Pancreas (tissue), 10 donors: ENCODE data around the gene DNAH2. TPM values are rescaled to one million over a fixed set of nuclear protein-coding genes. Genes with fewer than 3 reads are reported as not detected.
A peak's percentile ranks its signal among the peaks of the same experiment; 100 is the strongest.

Experiments used
- ATAC-seq, 4 donors: fragments of 200-7000 bp; cut with Tn5 transposase; one replicate each; pipeline versions ENCODE4 v1.8.0 to v1.9.1; 2020; ENCODE audit warnings: mild to moderate bottlenecking in 4 of 4, moderate library complexity in 4 of 4
- DNase-seq, 6 donors: peaks; one replicate each; pipeline ENCODE4 v3.0.0-alpha.2; 2020
- FAIRE-seq: peaks from 2 replicates; lab custom pipeline; 2012; peaks lifted over from hg19 to GRCh38; lab: Jason Lieb, UNC
- H3K27ac ChIP-seq, 4 donors: fragments of 200-600 bp; sonication (generic); 1 replicate in 3 of 4; 2 replicates in 1 of 4; pipeline versions ENCODE4 v1.5.0 to v1.8.0; 2020
- H3K27me3 ChIP-seq, 4 donors: fragments of 200-600 bp; one replicate each; pipeline ENCODE4 v1.8.0; 2021
- H3K36me3 ChIP-seq, 3 donors: fragments of 200-600 bp; sonication (generic) in 1 of 3; one replicate each; pipeline versions ENCODE4 v1.5.0 to v1.8.0; 2020 to 2021
- H3K4me1 ChIP-seq, 3 donors: fragments of 200-600 bp; one replicate each; pipeline ENCODE4 v1.8.0; 2021
- H3K4me3 ChIP-seq, 4 donors: fragments of 200-600 bp; sonication (generic) in 2 of 4; one replicate each; pipeline versions ENCODE4 v1.5.0 to v1.8.0; 2020 to 2021
- H3K9me3 ChIP-seq, 4 donors: fragments of 200-600 bp; one replicate each; pipeline ENCODE4 v1.8.0; 2021
- CTCF ChIP-seq, 4 donors: fragments of 200-600 bp; sonication (generic) in 3 of 4; IDR thresholded peaks; one replicate each; pipeline versions ENCODE4 v1.5.0 to v1.8.0; 2021; ENCODE audit warnings: antibody characterized with exemption in 4 of 4
- WGBS, 2 donors: extraction: QIAGEN DNeasy Blood & Tissue Kit; methylation state at CpG; one replicate each; pipeline ENCODE4 v1.1.7; 2013; 5-methylcytosine and 5-hydroxymethylcytosine counted together
- intact Hi-C, 3 donors: fragments of 100-400 bp; cut with DNase I; formaldehyde crosslinking; loops; one replicate each; pipeline versions ENCODE4 v1.11.1 to v1.14.2; 2022
- polyA plus RNA-seq, 2 donors: library from polyadenylated mRNA; stranded (reverse); fragments of 200-250 nt; gene quantifications; one replicate each; pipeline ENCODE4 v1.2.3, GENCODE V29; 2013
- total RNA-seq, 6 donors: library from RNA; stranded (reverse); fragmentation: NEBNext Ultra II Directional in 4 of 6; extraction: Animal tissue kit (Norgen Biotek cat#: 25700) in 4 of 6; gene quantifications; one replicate each; pipeline versions ENCODE4 v1.2.1 to v1.2.4, GENCODE V29; 2021 to 2023
- donor health status: healthy with polysubstance abuse.
- donor health status: DM: no; HTN: no; CAD: no; lungs with moderate emphysema.
- donor health status: DM: no; HTN: no; CAD: no.
- donor health status: control.
- donor health status: control.
- donor health status: Bipolar disorder and iron deficiency.
- donor health status: DM: yes; HTN: yes; CAD: no.
- donor health status: DM: no; HTN: no; CAD: no.
- donor health status: DM: no; HTN: no; CAD: no.
- donor health status: DM: yes; HTN: yes; CAD: no.

The DNAH2 gene
- total and polyA plus RNA-seq, 8 donors = 0.09 to 0.52 (median 0.24) TPM

DNA sequence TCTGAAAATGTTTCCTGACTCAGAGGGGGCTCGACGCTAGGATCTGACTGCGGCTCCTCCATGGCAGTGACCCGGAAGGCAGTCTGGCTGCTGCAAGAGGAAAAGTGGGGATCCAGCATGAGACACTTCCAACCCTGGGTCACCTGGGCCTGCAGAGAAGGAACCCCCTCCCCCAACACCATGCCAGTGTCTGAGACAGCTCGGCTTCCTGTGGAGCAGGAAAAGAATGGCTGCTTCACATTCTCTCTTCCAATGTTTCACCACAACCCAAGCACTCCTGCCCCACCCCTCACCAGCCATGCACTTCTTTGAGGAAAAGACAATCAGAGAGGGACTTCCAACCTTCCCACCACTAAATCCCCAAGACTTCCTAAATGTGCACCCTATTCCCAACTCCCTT lies 41.0 kb upstream of the DNAH2 start:
- intact Hi-C loops = loop anchor here in 1 of 3 donors (10.0 kb wide), 1 partner anchor 162 kb away; no protein-coding TSS in a partner anchor

GRCh38 chr17:7677388-7678067 lies 40.0 kb upstream of the DNAH2 start:
- H3K9me3 ChIP-seq = no peaks in the 10 kb centered on the region
- FAIRE-seq = no peak
- H3K27me3 ChIP-seq = no peaks in the 10 kb centered on the region
- no peak for TF ChIP-seq CTCF (IDR thresholded peaks at IDR 0.05)
- H3K27ac ChIP-seq = no peak overlapping the region
- H3K36me3 ChIP-seq = peaks cover 8 to 30% (median 19%) of the 10 kb centered on the region in 3 donors
- no peak overlapping the region for H3K4me3 ChIP-seq
- no peak for DNase-seq
- ATAC-seq = no peak
- 85% methylated on average over 10 of the region's 10 CpGs for WGBS, 2 donors
- no peaks in the 10 kb centered on the region for H3K4me1 ChIP-seq
- intact Hi-C loops = loop anchor here in 1 of 3 donors (10.0 kb wide), 1 partner anchor 163 kb away; no protein-coding TSS in a partner anchor

More for the DNA sequence above, 41.0 kb upstream of the DNAH2 start:
- FAIRE-seq = no peak
- no peaks in the 10 kb centered on the region for H3K9me3 ChIP-seq
- 83 to 85% methylated on average over 5 of the region's 5 CpGs for WGBS, 2 donors
- no peak for DNase-seq
- no peak for TF ChIP-seq CTCF (IDR thresholded peaks at IDR 0.05)
- no peaks in the 10 kb centered on the region for H3K27me3 ChIP-seq
- no peak for ATAC-seq
- no peak overlapping the region for H3K27ac ChIP-seq
- H3K4me1 ChIP-seq = no peaks in the 10 kb centered on the region
- H3K4me3 ChIP-seq = no peak overlapping the region
- H3K36me3 ChIP-seq = peaks cover 8 to 34% (median 19%) of the 10 kb centered on the region in 3 donors

- Histone ChIP-seq H3K4me3 (peak overlapping the region; percentile 43 to 91 (median 64)), H3K27me3 (no peaks in the 10 kb centered on the region), H3K36me3 (no peaks in the 10 kb centered on the region), H3K9me3 (no peaks in the 10 kb centered on the region), H3K27ac (peak overlapping the region; percentile 93 to 98 (median 97)), H3K4me1 (peaks cover 3 to 25% (median 19%) of the 10 kb centered on the region in 3 donors)
- WGBS, 2 donors = 32 to 39% methylated on average over 15 of the region's 15 CpGs
- DNase-seq (no peak), FAIRE-seq (no peak), ATAC-seq (no peak)
- intact Hi-C loops = no loop called here
- TF ChIP-seq CTCF (IDR thresholded peaks at IDR 0.05) = no peak
Observed at GRCh38 chr17:7684851-7685532, 32.6 kb upstream of the DNAH2 start.

DNA sequence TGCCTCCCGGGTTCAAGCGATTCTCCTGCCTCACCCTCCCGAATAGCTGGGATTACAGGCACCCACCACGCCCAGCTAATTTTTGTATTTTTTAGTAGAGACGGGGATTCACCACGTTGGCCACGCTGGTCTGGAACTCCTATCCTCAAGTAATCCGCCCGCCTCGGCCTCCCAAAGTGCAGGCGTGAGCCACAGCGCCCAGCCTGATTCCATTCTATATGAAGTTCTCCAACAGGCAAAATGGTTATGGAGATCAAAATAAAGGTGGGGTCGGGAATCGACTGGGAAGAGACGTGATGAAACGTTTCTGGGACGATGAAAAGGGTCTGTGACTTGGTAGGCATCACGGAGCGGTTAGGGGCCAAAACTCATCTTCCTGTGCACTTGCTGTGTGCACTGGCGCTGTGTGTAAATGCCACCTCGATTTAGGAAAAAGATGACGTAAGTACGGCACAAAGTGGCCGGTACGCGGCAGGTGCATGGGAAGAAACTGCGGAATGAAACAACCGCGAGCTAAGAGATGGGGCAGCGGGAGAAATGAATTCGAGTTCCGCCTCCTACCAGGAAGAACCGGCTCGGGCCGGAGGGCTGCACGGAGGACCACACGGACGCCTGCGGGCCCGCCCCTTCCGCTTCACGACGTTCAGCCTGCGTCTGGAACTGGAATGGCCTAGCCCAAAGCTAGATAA lies 31.9 kb upstream of the DNAH2 start:
- H3K4me3 ChIP-seq = peak overlapping the region; percentile 43 to 91 (median 64)
- H3K4me1 ChIP-seq = peaks cover 3 to 25% (median 19%) of the 10 kb centered on the region in 3 donors
- ATAC-seq (peak; percentile 69 to 85 (median 78)), FAIRE-seq (no peak), DNase-seq (peak; percentile 90 to 94 (median 92))
- H3K27me3 ChIP-seq = no peaks in the 10 kb centered on the region
- no peaks in the 10 kb centered on the region for H3K36me3 ChIP-seq
- H3K9me3 ChIP-seq = no peaks in the 10 kb centered on the region
- H3K27ac ChIP-seq = peak overlapping the region; percentile 93 to 98 (median 97)
- WGBS, 2 donors = 1 to 2% methylated on average over 44 of the region's 44 CpGs
- TF ChIP-seq CTCF (IDR thresholded peaks at IDR 0.05) = no peak
- intact Hi-C loops = no loop called here
